Measurements from ENCODE around the gene RPL34. TPM values are rescaled to one million over a fixed set of nuclear protein-coding genes. Genes with fewer than 3 reads are reported as not detected.

The RPL34 gene
- total RNA-seq, 3 donors from 2014 or later (not counting 1 experiment from before 2014, with no cell fraction given), result 1,002 to 1,285 (median 1,229) TPM

- ATAC-seq (no peak), DNase-seq (no peak)
- Mint-ChIP-seq H3K27me3 (ENCODE audit: low read depth in 2 of 2) (no peaks in the 10 kb centered on the region), H3K36me3 (no peaks in the 10 kb centered on the region), H3K27ac (no peak overlapping the region), H3K9me3 (no peaks in the 10 kb centered on the region), H3K4me1 (peaks cover 0 to 10% of the 10 kb centered on the region in 2 donors), H3K4me3 (no peak overlapping the region)
- Histone ChIP-seq H3K36me3 (ENCODE audit: control insufficient read depth, insufficient read depth, low read length) (no peaks in the 10 kb centered on the region), H3K9me3 (ENCODE audit: control insufficient read depth, insufficient read depth, low read length) (no peaks in the 10 kb centered on the region), H3K4me1 (ENCODE audit: control insufficient read depth, insufficient read depth, low read length) (no peaks in the 10 kb centered on the region), H3K27me3 (ENCODE audit: control insufficient read depth, insufficient read depth, low read length) (no peaks in the 10 kb centered on the region), H3K27ac (ENCODE audit: low read length) (no peak overlapping the region), H3K4me3 (ENCODE audit: low read length) (no peak overlapping the region)
- 69% methylated on average over 3 of the region's 3 CpGs for WGBS (ENCODE audit: insufficient coverage)
- TF ChIP-seq CTCF (IDR thresholded peaks at IDR 0.05), result no peak
- intact Hi-C loops (cut with micrococcal nuclease), result no loop called here
These were observed 19.3 kb upstream of the RPL34 start for GRCh38 chr4:108601106-108601505.

- ATAC-seq, result no peak
- Mint-ChIP-seq H3K4me1 (peaks cover 0 to 10% of the 10 kb centered on the region in 2 donors), H3K36me3 (no peaks in the 10 kb centered on the region), H3K27ac (no peak overlapping the region), H3K9me3 (no peaks in the 10 kb centered on the region), H3K27me3 (ENCODE audit: low read depth in 2 of 2) (no peaks in the 10 kb centered on the region), H3K4me3 (no peak overlapping the region)
- Histone ChIP-seq H3K4me3 (ENCODE audit: low read length) (no peak overlapping the region), H3K36me3 (ENCODE audit: control insufficient read depth, insufficient read depth, low read length) (no peaks in the 10 kb centered on the region), H3K9me3 (ENCODE audit: control insufficient read depth, insufficient read depth, low read length) (no peaks in the 10 kb centered on the region), H3K4me1 (ENCODE audit: control insufficient read depth, insufficient read depth, low read length) (no peaks in the 10 kb centered on the region), H3K27me3 (ENCODE audit: control insufficient read depth, insufficient read depth, low read length) (no peaks in the 10 kb centered on the region), H3K27ac (ENCODE audit: low read length) (no peak overlapping the region)
- intact Hi-C loops (cut with micrococcal nuclease), result no loop called here
- no peak for TF ChIP-seq CTCF (IDR thresholded peaks at IDR 0.05)
- WGBS (ENCODE audit: insufficient coverage), result 45% methylated on average over 1 of the region's 1 CpG
- peak in 1 of 2 donors; percentile 38 for DNase-seq
These were observed 18.8 kb upstream of the RPL34 start for GRCh38 chr4:108601532-108601931.

GRCh38 chr4:108602163-108602562, 18.2 kb upstream of the RPL34 start:
- no peaks in the 10 kb centered on the region for H3K27me3 Mint-ChIP-seq (ENCODE audit: low read depth in 2 of 2)
- 83% methylated on average over 2 of the region's 3 CpGs for WGBS (ENCODE audit: insufficient coverage)
- Histone ChIP-seq H3K9me3 (ENCODE audit: control insufficient read depth, insufficient read depth, low read length) (no peaks in the 10 kb centered on the region), H3K4me1 (ENCODE audit: control insufficient read depth, insufficient read depth, low read length) (no peaks in the 10 kb centered on the region), H3K27me3 (ENCODE audit: control insufficient read depth, insufficient read depth, low read length) (no peaks in the 10 kb centered on the region), H3K27ac (ENCODE audit: low read length) (no peak overlapping the region), H3K4me3 (ENCODE audit: low read length) (no peak overlapping the region), H3K36me3 (ENCODE audit: control insufficient read depth, insufficient read depth, low read length) (no peaks in the 10 kb centered on the region)
- TF ChIP-seq CTCF (IDR thresholded peaks at IDR 0.05), result no peak
- no peak overlapping the region for H3K4me3 Mint-ChIP-seq
- peaks cover 0 to 10% of the 10 kb centered on the region in 2 donors for H3K4me1 Mint-ChIP-seq
- intact Hi-C loops (cut with micrococcal nuclease), result no loop called here
- no peaks in the 10 kb centered on the region for H3K9me3 Mint-ChIP-seq
- ATAC-seq (no peak), DNase-seq (no peak)
- no peak overlapping the region for H3K27ac Mint-ChIP-seq
- H3K36me3 Mint-ChIP-seq, result no peaks in the 10 kb centered on the region

- DNase-seq, result no peak
- Mint-ChIP-seq H3K36me3 (no peaks in the 10 kb centered on the region), H3K27me3 (ENCODE audit: low read depth in 2 of 2) (peaks cover 0 to 9% of the 10 kb centered on the region in 2 donors), H3K4me1 (no peaks in the 10 kb centered on the region), H3K27ac (no peak overlapping the region), H3K9me3 (no peaks in the 10 kb centered on the region), H3K4me3 (no peak overlapping the region)
- Histone ChIP-seq H3K9me3 (ENCODE audit: control insufficient read depth, insufficient read depth, low read length) (no peaks in the 10 kb centered on the region), H3K27ac (ENCODE audit: low read length) (no peak overlapping the region), H3K27me3 (ENCODE audit: control insufficient read depth, insufficient read depth, low read length) (no peaks in the 10 kb centered on the region), H3K4me1 (ENCODE audit: control insufficient read depth, insufficient read depth, low read length) (no peaks in the 10 kb centered on the region), H3K4me3 (ENCODE audit: low read length) (no peak overlapping the region), H3K36me3 (ENCODE audit: control insufficient read depth, insufficient read depth, low read length) (no peaks in the 10 kb centered on the region)
- 99% methylated on average over 3 of the region's 4 CpGs for WGBS (ENCODE audit: insufficient coverage)
- ATAC-seq, result no peak
- intact Hi-C loops (cut with micrococcal nuclease), result no loop called here
- no peak for TF ChIP-seq CTCF (IDR thresholded peaks at IDR 0.05)
These were observed 13.1 kb upstream of the RPL34 start for GRCh38 chr4:108607079-108607815.
